Left ventricle myocardium inferior (tissue), 1 donor: ENCODE results near the gene OR14C36. TPM values are rescaled to one million over a fixed set of nuclear protein-coding genes. Genes with fewer than 3 reads are reported as not detected.

Source experiments
- DNase-seq: peaks from one replicate; pipeline ENCODE4 v3.0.0-alpha.2; 2020
- H3K27ac ChIP-seq: fragments of 200-600 bp; replicated peaks from 2 replicates; pipeline ENCODE4 v1.8.0; 2021
- H3K27me3 ChIP-seq: fragments of 200-600 bp; 2 replicates; pipeline ENCODE4 v1.8.0; 2021; ENCODE audit warnings: low read depth
- H3K36me3 ChIP-seq: fragments of 200-600 bp; 2 replicates; pipeline ENCODE4 v1.8.0; 2021
- H3K4me1 ChIP-seq: fragments of 200-600 bp; 2 replicates; pipeline ENCODE4 v1.8.0; 2021
- H3K4me3 ChIP-seq: fragments of 200-600 bp; 2 replicates; pipeline ENCODE4 v1.8.0; 2021; ENCODE audit warnings: mild to moderate bottlenecking, moderate library complexity
- H3K9me3 ChIP-seq: fragments of 200-600 bp; replicated peaks from 2 replicates; pipeline ENCODE4 v1.8.0; 2021
- CTCF ChIP-seq: fragments of 200-600 bp; IDR thresholded peaks from 2 replicates; pipeline ENCODE4 v1.8.0; 2021; ENCODE audit warnings: antibody characterized with exemption, mild to moderate bottlenecking, borderline replicate concordance
- intact Hi-C: fragments of 100-400 bp; cut with micrococcal nuclease; formaldehyde crosslinking; loops from one replicate; pipeline ENCODE4 v1.11.0; 2022
- total RNA-seq: library from RNA; stranded (reverse); fragmentation: NEBNext Ultra II Directional; extraction: Animal tissue kit (Norgen Biotek cat#: 25700); gene quantifications from one replicate; pipeline ENCODE4 v1.2.1, GENCODE V29; 2021
- donor health status: DM: no; HTN: yes; CAD: no; lungs with severe emphysema.

Gene OR14C36
- total RNA-seq, 1 donor from 2014 or later = not detected

GRCh38 chr1:248393050-248393449, 44.5 kb downstream of the OR14C36 start:
- H3K9me3 ChIP-seq = peaks cover 5% of the 10 kb centered on the region
- intact Hi-C loops = no loop called here

More at GRCh38 chr1:248393050-248393449, 44.5 kb downstream of the OR14C36 start:
- Histone ChIP-seq H3K27me3 (no peaks in the 10 kb centered on the region), H3K4me3 (no peak overlapping the region), H3K27ac (no peak overlapping the region), H3K36me3 (no peaks in the 10 kb centered on the region), H3K4me1 (no peaks in the 10 kb centered on the region)
- TF ChIP-seq CTCF = no peak
- no peak for DNase-seq

Other genes starting within 250 kb of the OR14C36 start
- gene OR2M5, start 203.6 kb upstream of the OR14C36 start, total RNA-seq = not detected
- not detected for gene OR2M2, start 174.0 kb upstream of the OR14C36 start, total RNA-seq
- not detected for gene OR2M3, start 151.5 kb upstream of the OR14C36 start, total RNA-seq
- gene OR2M4, start 117.4 kb upstream of the OR14C36 start, total RNA-seq = not detected
- gene OR2T33, start 70.8 kb upstream of the OR14C36 start, total RNA-seq = not detected
- not detected for gene OR2T12, start 45.4 kb upstream of the OR14C36 start, total RNA-seq
- not detected for gene OR2M7, start 24.2 kb upstream of the OR14C36 start, total RNA-seq
- gene OR2T4, start 12.9 kb downstream of the OR14C36 start, total RNA-seq = not detected
- gene OR2T6, start 27.0 kb downstream of the OR14C36 start, total RNA-seq = not detected
- not detected for gene OR2T1, start 54.3 kb downstream of the OR14C36 start, total RNA-seq
- not detected for gene OR2T2, start 96.9 kb downstream of the OR14C36 start, total RNA-seq
- gene OR2T3, start 124.6 kb downstream of the OR14C36 start, total RNA-seq = not detected
- not detected for gene OR2T5, start 139.8 kb downstream of the OR14C36 start, total RNA-seq
- not detected for gene OR2G6, start 159.3 kb downstream of the OR14C36 start, total RNA-seq
- not detected for gene OR2T29, start 214.0 kb downstream of the OR14C36 start, total RNA-seq
- gene OR2T34, start 226.0 kb downstream of the OR14C36 start, total RNA-seq = not detected
- not detected for gene OR2T10, start 248.9 kb downstream of the OR14C36 start, total RNA-seq